H1 (cell line): ENCODE results near the gene ANO9. TPM values are rescaled to one million over a fixed set of nuclear protein-coding genes. Genes with fewer than 3 reads are reported as not detected.

ENCODE experiments used
- CTCF ChIA-PET: fragments of 300-600 bp; sonication (Branson Sonifier 250); formaldehyde crosslinking; loops from one replicate; lab custom pipeline; 2021; ENCODE audit not compliant: partially characterized antibody; lab: Charles Lee
- POLR2A ChIA-PET: fragments of 300-600 bp; sonication (Branson Sonifier 250); formaldehyde crosslinking; loops from one replicate; lab custom pipeline; 2021; ENCODE audit warnings: inconsistent platforms; ENCODE audit not compliant: partially characterized antibody; lab: Charles Lee
- DNase-seq, 2 experiments: peaks; one replicate each; pipeline versions ENCODE4 v3.0.0 to v3.0.0-alpha.2; 2010 to 2022; ENCODE audit warnings: low spot score in 2 of 2, low read depth in 1 of 2, mixed read lengths in 1 of 2
- FAIRE-seq: peaks from 2 replicates; lab custom pipeline; 2011; peaks lifted over from hg19 to GRCh38; lab: Jason Lieb, UNC
- H2AFZ ChIP-seq: 2 replicates; pipeline ENCODE4 v1.8.1; 2012; ENCODE audit warnings: low read length, inconsistent platforms
- H2AK5ac ChIP-seq: 2 replicates; pipeline ENCODE4 v1.6.1; 2013; ENCODE audit warnings: low read depth, low read length
- H2BK120ac ChIP-seq: replicated peaks from 2 replicates; pipeline ENCODE3; 2013; ENCODE audit warnings: low read depth, low read length, inconsistent platforms
- H2BK12ac ChIP-seq: 2 replicates; pipeline ENCODE4 v1.6.1; 2013; ENCODE audit warnings: low read depth, low read length
- H2BK15ac ChIP-seq: 2 replicates; pipeline ENCODE4 v1.6.1; 2013; ENCODE audit warnings: low read length
- H2BK20ac ChIP-seq: 2 replicates; pipeline ENCODE4 v1.6.1; 2013; ENCODE audit warnings: low read length
- H2BK5ac ChIP-seq: 2 replicates; pipeline ENCODE4 v1.6.1; 2013; ENCODE audit warnings: low read depth, low read length
- H3K14ac ChIP-seq: 2 replicates; pipeline ENCODE4 v1.6.1; 2013; ENCODE audit warnings: inconsistent platforms; ENCODE audit not compliant: insufficient read length
- H3K18ac ChIP-seq: 2 replicates; pipeline ENCODE4 v1.6.1; 2013; ENCODE audit warnings: low read length; ENCODE audit errors: extremely low read depth
- H3K23ac ChIP-seq: 2 replicates; pipeline ENCODE4 v1.6.1; 2013; ENCODE audit warnings: inconsistent platforms; ENCODE audit not compliant: insufficient read length
- H3K23me2 ChIP-seq: 2 replicates; pipeline ENCODE4 v1.6.1; 2013; ENCODE audit warnings: low read depth, low read length
- H3K27ac ChIP-seq: 2 replicates; pipeline ENCODE4 v1.6.1; 2011; ENCODE audit warnings: low read depth, low read length, inconsistent platforms
- H3K27me3 ChIP-seq, 4 experiments: replicated peaks in 1 of 4; 1 replicate in 1 of 4; 2 replicates in 3 of 4; pipeline versions ENCODE4 v1.6.1 to v1.8.1; 2011 to 2013; ENCODE audit warnings: low read length in 3 of 4, mild to moderate bottlenecking in 3 of 4, inconsistent platforms in 2 of 4, mixed read lengths in 2 of 4, moderate library complexity in 1 of 4; ENCODE audit not compliant: control insufficient read depth in 3 of 4, insufficient read depth in 3 of 4; ENCODE audit errors: extremely low read depth in 1 of 4
- H3K36me3 ChIP-seq, 4 experiments: 2 replicates each; pipeline versions ENCODE4 v1.6.1 to v1.8.1; 2011 to 2013; ENCODE audit warnings: mild to moderate bottlenecking in 4 of 4, low read length in 3 of 4, moderate library complexity in 2 of 4, control low read depth in 1 of 4, inconsistent platforms in 1 of 4; ENCODE audit not compliant: insufficient read depth in 4 of 4, control insufficient read depth in 2 of 4
- H3K4ac ChIP-seq: replicated peaks from 2 replicates; pipeline ENCODE3; 2013; ENCODE audit warnings: low read length, low read depth, mixed read lengths, inconsistent platforms; ENCODE audit not compliant: insufficient read length
- H3K4me1 ChIP-seq, 4 experiments: replicated peaks in 1 of 4; 1 replicate in 1 of 4; 2 replicates in 3 of 4; pipeline versions ENCODE4 v1.6.1 to v1.8.1; 2011 to 2013; ENCODE audit warnings: low read length in 3 of 4, inconsistent platforms in 2 of 4, mixed read lengths in 1 of 4; ENCODE audit not compliant: insufficient read depth in 4 of 4, control insufficient read depth in 3 of 4
- H3K4me2 ChIP-seq, 2 experiments: 2 replicates each; pipeline versions ENCODE4 v1.6.1 to v1.8.1; 2011 to 2013; ENCODE audit warnings: low read depth in 2 of 2, low read length in 2 of 2, control low read depth in 1 of 2, inconsistent platforms in 1 of 2, mild to moderate bottlenecking in 1 of 2; ENCODE audit not compliant: insufficient read depth in 1 of 2
- H3K4me3 ChIP-seq, 4 experiments: fragments of 200-600, 300-600 bp in 1 of 4; sonication (generic), shearing (Covaris generic), sonication (Bioruptor Twin) in 1 of 4; 2 replicates each; pipeline versions ENCODE4 v1.5.1 to v1.8.1; 2011 to 2016; ENCODE audit warnings: low read length in 4 of 4, low read depth in 3 of 4, control low read depth in 2 of 4, inconsistent platforms in 2 of 4, mild to moderate bottlenecking in 2 of 4, mixed read lengths in 1 of 4, moderate library complexity in 1 of 4; ENCODE audit not compliant: insufficient read depth in 2 of 4; ENCODE audit errors: extremely low read depth in 1 of 4
- H3K56ac ChIP-seq: replicated peaks from 2 replicates; pipeline ENCODE3; 2013; ENCODE audit warnings: low read depth, mild to moderate bottlenecking, mixed read lengths, low read length, inconsistent platforms; ENCODE audit not compliant: insufficient read length
- H3K79me1 ChIP-seq: 2 replicates; pipeline ENCODE4 v1.6.1; 2013; ENCODE audit warnings: low read depth, low read length, control low read depth
- H3K79me2 ChIP-seq, 2 experiments: 2 replicates each; pipeline versions ENCODE4 v1.6.1 to v1.8.1; 2012 to 2013; ENCODE audit warnings: low read length in 2 of 2, mild to moderate bottlenecking in 2 of 2, inconsistent platforms in 1 of 2; ENCODE audit not compliant: insufficient read depth in 2 of 2, control insufficient read depth in 1 of 2
- H3K9ac ChIP-seq, 4 experiments: replicated peaks in 1 of 4; 1 replicate in 1 of 4; 2 replicates in 3 of 4; pipeline versions ENCODE4 v1.6.1 to v1.8.1; 2011 to 2013; ENCODE audit warnings: low read depth in 3 of 4, low read length in 3 of 4, control low read depth in 2 of 4, mild to moderate bottlenecking in 2 of 4, moderate library complexity in 2 of 4, inconsistent platforms in 1 of 4; ENCODE audit errors: extremely low read depth in 1 of 4
- H3K9me3 ChIP-seq, 2 experiments: 2 replicates each; pipeline versions ENCODE4 v1.6.1 to v1.8.1; 2012 to 2013; ENCODE audit warnings: mild to moderate bottlenecking in 2 of 2, moderate library complexity in 2 of 2, control low read depth in 1 of 2, inconsistent platforms in 1 of 2, low read depth in 1 of 2, low read length in 1 of 2, mixed read lengths in 1 of 2; ENCODE audit not compliant: insufficient read depth in 2 of 2
- H4K20me1 ChIP-seq, 2 experiments: replicated peaks in 1 of 2; 2 replicates each; pipeline versions ENCODE3 to v1.8.1; 2011 to 2013; ENCODE audit warnings: inconsistent platforms in 2 of 2, low read length in 2 of 2, mild to moderate bottlenecking in 1 of 2; ENCODE audit not compliant: insufficient read depth in 2 of 2, control insufficient read depth in 1 of 2
- H4K5ac ChIP-seq: 2 replicates; pipeline ENCODE4 v1.6.1; 2013; ENCODE audit warnings: low read length, low read depth, mixed read lengths, inconsistent platforms; ENCODE audit not compliant: insufficient read length
- H4K8ac ChIP-seq: 2 replicates; pipeline ENCODE4 v1.8.0; 2013; ENCODE audit warnings: mild to moderate bottlenecking, moderate library complexity, low read length, inconsistent platforms; ENCODE audit not compliant: insufficient read depth; ENCODE audit errors: extremely low read depth
- H4K91ac ChIP-seq: replicated peaks from 2 replicates; pipeline ENCODE3; 2013; ENCODE audit warnings: low read length, mixed read lengths, inconsistent platforms; ENCODE audit not compliant: insufficient read length
- CBX8 ChIP-seq: fragments of 300-800, 300-1000 bp; sonication (generic); IDR thresholded peaks from 2 replicates; pipeline ENCODE4 v1.7.1; 2016; ENCODE audit warnings: low read depth, low read length, borderline replicate concordance
- CHD2 ChIP-seq: IDR thresholded peaks from 2 replicates; pipeline ENCODE4 v1.6.1; 2012; ENCODE audit warnings: low read length, improper control_type of control experiment
- HDAC6 ChIP-seq: IDR thresholded peaks from one replicate; pipeline ENCODE4 v1.7.1; 2012; ENCODE audit warnings: low read depth, mild to moderate bottlenecking, inconsistent platforms, low read length, moderate library complexity
- JUN ChIP-seq: IDR thresholded peaks from 2 replicates; pipeline ENCODE4 v1.6.1; 2011; ENCODE audit warnings: low read depth, mild to moderate bottlenecking, improper control_type of control experiment, low read length
- MAX ChIP-seq: IDR thresholded peaks from 2 replicates; pipeline ENCODE4 v1.6.1; 2012; ENCODE audit warnings: inconsistent platforms
- RBBP5 ChIP-seq: IDR thresholded peaks from 2 replicates; pipeline ENCODE4 v1.7.1; 2012; ENCODE audit warnings: low read depth, mild to moderate bottlenecking, inconsistent platforms, low read length, moderate library complexity, borderline replicate concordance
- RFX5 ChIP-seq: IDR thresholded peaks from 2 replicates; pipeline ENCODE4 v1.6.1; 2011; ENCODE audit warnings: low read depth, low read length, improper control_type of control experiment, borderline replicate concordance
- SIRT6 ChIP-seq: IDR thresholded peaks from one replicate; pipeline ENCODE4 v1.7.1; 2012; ENCODE audit warnings: low read length, inconsistent platforms
- SRF ChIP-seq: IDR thresholded peaks from 2 replicates; pipeline ENCODE4 v1.6.1; 2011; ENCODE audit warnings: mild to moderate bottlenecking, low read depth, low read length, moderate library complexity
- TAF7 ChIP-seq: optimal IDR thresholded peaks from 2 replicates; pipeline ENCODE3; 2011; ENCODE audit warnings: low read depth, mild to moderate bottlenecking, inconsistent platforms, low read length, moderate library complexity, borderline replicate concordance
- TEAD4 ChIP-seq: IDR thresholded peaks from 2 replicates; pipeline ENCODE4 v1.6.1; 2012; ENCODE audit warnings: low read depth, low read length, inconsistent platforms, mixed read lengths
- YY1 ChIP-seq: IDR thresholded peaks from 2 replicates; pipeline ENCODE4 v1.6.1; 2011; ENCODE audit warnings: low read depth, mild to moderate bottlenecking, low read length
- WGBS, 2 experiments: shearing (Covaris generic) in 1 of 2; methylation state at CpG; one replicate each; pipeline versions ENCODE4 v1.1.6 to v1.1.7; 2013 to 2015; ENCODE audit warnings: low lambda C conversion rate in 2 of 2, mixed read lengths in 2 of 2, inconsistent platforms in 1 of 2, low coverage in 1 of 2, missing lambda C conversion rate in 1 of 2; ENCODE audit not compliant: insufficient replicate concordance in 2 of 2, insufficient coverage in 1 of 2, insufficient read length in 1 of 2; ENCODE audit errors: extremely low coverage in 1 of 2, missing lambda C conversion rate in 1 of 2; 5-methylcytosine and 5-hydroxymethylcytosine counted together
- polyA plus RNA-seq, 7 experiments: library from polyadenylated mRNA; depleted of rRNA in 3 of 7; stranded (reverse) in 5 of 7; unstranded in 2 of 7; fragments of >200 nt in 5 of 7; fragments of 200-250 nt in 2 of 7; gene quantifications; 1 replicate in 5 of 7; 2 replicates in 1 of 7; 4 replicates in 1 of 7; pipeline versions ENCODE4 v1.2.1 to v1.2.3, GENCODE V29; 2011 to 2013; ENCODE audit warnings: missing spikeins in 2 of 7, mixed read lengths in 2 of 7
- total RNA-seq: library from RNA; stranded (reverse); fragmentation: NEBNext Ultra II Directional; extraction: Animal tissue kit (Norgen Biotek cat#: 25700); gene quantifications from 2 replicates; pipeline ENCODE4 v1.2.1, GENCODE V29; 2021

Gene ANO9
- total and polyA plus RNA-seq, 2 of the 8 experiments (the other 6 are each of a cell fraction or from before 2014, with no cell fraction given) = 20.0 to 20.7 TPM

GRCh38 chr11:462107-462890 lies 20.5 kb upstream of the ANO9 start:
- H2AK5ac ChIP-seq = no peak overlapping the region
- H3K18ac ChIP-seq = no peak overlapping the region
- no peak overlapping the region for H4K8ac ChIP-seq
- no peak overlapping the region for H3K56ac ChIP-seq
- no peak overlapping the region for H3K4ac ChIP-seq
- FAIRE-seq (no peak), DNase-seq (no peak)
- H3K4me3 ChIP-seq = no peak overlapping the region
- H3K4me1 ChIP-seq = peaks cover 0 to 9% (median 0%) of the 10 kb centered on the region in 4 experiments; a peak in 3 of 7 replicates
- H3K79me1 ChIP-seq = peaks cover 23% of the 10 kb centered on the region
- H3K79me2 ChIP-seq = peaks cover 7 to 24% of the 10 kb centered on the region in 2 experiments
- peaks cover 5 to 13% (median 8%) of the 10 kb centered on the region in 4 experiments; a peak in 5 of 8 replicates for H3K36me3 ChIP-seq
- POLR2A ChIA-PET = interaction anchor here (1.1 to 2.5 kb wide), 2 partner anchors 10 to 13 kb away, joined by 4 to 11 read pairs; partner anchors contain the start of gene PTDSS2
- 0 out of 2 replicates have a peak, but pooled peaks cover 1% of the 10 kb centered on the region for H3K23me2 ChIP-seq
- no peak overlapping the region for H3K9ac ChIP-seq
- H4K5ac ChIP-seq = no peak overlapping the region
- H3K4me2 ChIP-seq = no peak overlapping the region
- no peak overlapping the region for H2BK5ac ChIP-seq
- CTCF ChIA-PET = interaction anchor here (0.6 to 1.4 kb wide), 4 partner anchors 14 to 453 kb away, joined by 4 to 5 read pairs (median 4); no protein-coding TSS in a partner anchor
- no peak overlapping the region for H2BK12ac ChIP-seq
- no peak overlapping the region for H3K27ac ChIP-seq
- no peak overlapping the region for H2BK15ac ChIP-seq
- H3K9me3 ChIP-seq = no peaks in the 10 kb centered on the region
- no peak overlapping the region for H3K23ac ChIP-seq
- no peak overlapping the region for H2BK120ac ChIP-seq
- 94% methylated on average over 15 of the region's 16 CpGs; no CpG with 5 or more reads in 1 of the 2 experiments for WGBS, 2 experiments
- H2AFZ ChIP-seq = no peak overlapping the region
- peaks cover 0 to 16% of the 10 kb centered on the region in 2 experiments for H4K20me1 ChIP-seq
- H4K91ac ChIP-seq = no peak overlapping the region
- H3K14ac ChIP-seq = no peak overlapping the region
- no peak overlapping the region for H2BK20ac ChIP-seq
- no peaks in the 10 kb centered on the region for H3K27me3 ChIP-seq
- TF ChIP-seq CBX8 = no peak
- no peak for TF ChIP-seq MAX
- TF ChIP-seq SRF = no peak
- no peak for TF ChIP-seq TEAD4
- no peak for TF ChIP-seq RFX5
- no peak for TF ChIP-seq TAF7
- TF ChIP-seq SIRT6 = no peak
- no peak for TF ChIP-seq YY1
- no peak for TF ChIP-seq JUN
- TF ChIP-seq CHD2 = no peak
- TF ChIP-seq RBBP5 = no peak
- TF ChIP-seq HDAC6 = no peak
